Measurements from ENCODE around the gene SMOC2. TPM values are rescaled to one million over a fixed set of nuclear protein-coding genes. Genes with fewer than 3 reads are reported as not detected.

SMOC2 gene
- polyA plus RNA-seq, 1 donor from 2014 or later: 0.50 TPM

- no peak overlapping the region for H3K4me3 ChIP-seq (ENCODE audit: low read length)
- no peaks in the 10 kb centered on the region for H3K27me3 ChIP-seq (ENCODE audit: insufficient read depth, low read depth, low read length)
- no peak for TF ChIP-seq POLR2AphosphoS5 (IDR thresholded peaks at IDR 0.05)
- TF ChIP-seq CTCF (IDR thresholded peaks at IDR 0.05; ENCODE audit: poor library complexity, severe bottlenecking): no peak
- no peak for TF ChIP-seq MXI1 (conservative IDR thresholded peaks at IDR 0.05; ENCODE audit: poor library complexity, severe bottlenecking)
- TF ChIP-seq REST (IDR thresholded peaks at IDR 0.05; ENCODE audit: borderline replicate concordance): no peak
- no peak for TF ChIP-seq RAD21 (conservative IDR thresholded peaks at IDR 0.05)
- TF ChIP-seq TAF1 (IDR thresholded peaks at IDR 0.05; ENCODE audit: low read depth): no peak
- no peak for TF ChIP-seq SMC3 (conservative IDR thresholded peaks at IDR 0.05; ENCODE audit: poor library complexity)
- TF ChIP-seq EP300 (conservative IDR thresholded peaks at IDR 0.05; ENCODE audit: poor library complexity, severe bottlenecking): no peak
- no peak for TF ChIP-seq EZH2 (IDR thresholded peaks at IDR 0.05; ENCODE audit: borderline replicate concordance, insufficient read depth, low read length, poor library complexity, severe bottlenecking)
- H3K9me3 ChIP-seq (ENCODE audit: low read length): no peaks in the 10 kb centered on the region
- no peak overlapping the region for H3K4me2 ChIP-seq (ENCODE audit: low read length)
- no peaks in the 10 kb centered on the region for H3K79me2 ChIP-seq (replicated peaks; ENCODE audit: insufficient read depth, low read length)
- H3K36me3 ChIP-seq (ENCODE audit: insufficient read depth, low read length): no peaks in the 10 kb centered on the region
- no peak overlapping the region for H3K9ac ChIP-seq (ENCODE audit: low read length)
- peaks cover 3% of the 10 kb centered on the region for H3F3A ChIP-seq (ENCODE audit: insufficient read depth, low read length, poor library complexity, severe bottlenecking)
- H4K20me1 ChIP-seq (ENCODE audit: insufficient read depth): no peaks in the 10 kb centered on the region
- no peaks in the 10 kb centered on the region for H3K9me2 ChIP-seq (ENCODE audit: insufficient read depth, low read length)
- no peak overlapping the region for H3K27ac ChIP-seq (ENCODE audit: low read length)
- H2AFZ ChIP-seq (ENCODE audit: low read depth, low read length): no peak overlapping the region
Measured at GRCh38 chr6:168600381-168600780, 159.4 kb downstream of the SMOC2 start.

DNA sequence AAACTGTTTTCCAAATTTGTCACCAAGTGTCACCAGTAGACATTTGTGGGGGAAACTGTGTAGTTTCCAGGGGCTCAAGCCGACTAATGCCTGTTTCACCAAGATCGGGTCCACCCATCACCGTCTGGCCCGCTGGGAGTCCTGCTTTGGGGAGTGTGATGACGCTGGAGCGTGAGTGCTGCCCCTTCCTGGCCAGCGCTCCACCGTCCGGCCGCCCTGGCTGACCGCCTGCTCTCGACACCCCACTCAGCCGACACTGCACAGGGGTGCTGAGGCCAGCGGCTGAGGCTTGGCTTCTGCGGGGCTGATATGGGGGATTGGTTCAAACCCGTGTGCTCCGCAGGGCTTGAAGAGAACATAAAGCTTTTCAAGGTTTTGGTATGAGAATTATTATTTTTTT is 160.1 kb downstream of the SMOC2 start:
- Histone ChIP-seq H3K9ac (ENCODE audit: low read length) (peak overlapping the region; percentile 18), H3K4me2 (ENCODE audit: low read length) (no peak overlapping the region), H3K27ac (ENCODE audit: low read length) (no peak overlapping the region), H3F3A (ENCODE audit: insufficient read depth, low read length, poor library complexity, severe bottlenecking) (peaks cover 3% of the 10 kb centered on the region), H3K79me2 (replicated peaks; ENCODE audit: insufficient read depth, low read length) (no peaks in the 10 kb centered on the region), H3K9me3 (ENCODE audit: low read length) (no peaks in the 10 kb centered on the region), H3K36me3 (ENCODE audit: insufficient read depth, low read length) (no peaks in the 10 kb centered on the region), H3K9me2 (ENCODE audit: insufficient read depth, low read length) (no peaks in the 10 kb centered on the region), H3K27me3 (ENCODE audit: insufficient read depth, low read depth, low read length) (no peaks in the 10 kb centered on the region), H3K4me3 (ENCODE audit: low read length) (no peak overlapping the region), H2AFZ (ENCODE audit: low read depth, low read length) (no peak overlapping the region), H4K20me1 (ENCODE audit: insufficient read depth) (no peaks in the 10 kb centered on the region)
- TF ChIP-seq EP300 (conservative IDR thresholded peaks at IDR 0.05; ENCODE audit: poor library complexity, severe bottlenecking) (no peak), SMC3 (conservative IDR thresholded peaks at IDR 0.05; ENCODE audit: poor library complexity) (no peak), RAD21 (conservative IDR thresholded peaks at IDR 0.05) (no peak), CTCF (IDR thresholded peaks at IDR 0.05; ENCODE audit: poor library complexity, severe bottlenecking) (no peak), MXI1 (conservative IDR thresholded peaks at IDR 0.05; ENCODE audit: poor library complexity, severe bottlenecking) (no peak), TAF1 (IDR thresholded peaks at IDR 0.05; ENCODE audit: low read depth) (no peak), EZH2 (IDR thresholded peaks at IDR 0.05; ENCODE audit: borderline replicate concordance, insufficient read depth, low read length, poor library complexity, severe bottlenecking) (no peak), REST (IDR thresholded peaks at IDR 0.05; ENCODE audit: borderline replicate concordance) (no peak), POLR2AphosphoS5 (IDR thresholded peaks at IDR 0.05) (no peak)
